ENCODE data around the gene RTN4IP1.

- TF ChIP-seq CTCF (IDR thresholded peaks at IDR 0.05), result no peak
- TF ChIP-seq POLR2A (IDR thresholded peaks at IDR 0.05), result no peak
Observed at GRCh38 chr6:106546691-106547414, 82.4 kb downstream of the RTN4IP1 start.
